Lung (tissue), 12 donors: ENCODE results near the gene SBF2. TPM values are rescaled to one million over a fixed set of nuclear protein-coding genes. Genes with fewer than 3 reads are reported as not detected.
A peak's percentile ranks its signal among the peaks of the same experiment; 100 is the strongest.

Source experiments
- ATAC-seq: fragments of 200-7000 bp; cut with Tn5 transposase; one replicate; pipeline ENCODE4 v1.9.1; 2020; ENCODE audit warnings: moderate number of reproducible peaks; ENCODE audit not compliant: insufficient read depth, low FRiP score
- DNase-seq, 3 donors: peaks; one replicate each; pipeline ENCODE4 v3.0.0-alpha.2; 2013 to 2017
- H3K27ac ChIP-seq, 2 donors: one replicate each; pipeline ENCODE4 v1.5.1; 2013; ENCODE audit warnings: mild to moderate bottlenecking in 2 of 2, moderate library complexity in 2 of 2, control low read depth in 1 of 2, inconsistent platforms in 1 of 2, low read depth in 1 of 2, low read length in 1 of 2
- H3K27me3 ChIP-seq, 3 donors: one replicate each; pipeline ENCODE4 v1.5.1; 2013; ENCODE audit warnings: low read length in 2 of 3; ENCODE audit not compliant: control insufficient read depth in 3 of 3, insufficient read depth in 3 of 3
- H3K36me3 ChIP-seq, 4 donors: one replicate each; pipeline ENCODE4 v1.5.1; 2013; ENCODE audit warnings: low read length in 4 of 4, mild to moderate bottlenecking in 1 of 4, moderate library complexity in 1 of 4; ENCODE audit not compliant: control insufficient read depth in 4 of 4, insufficient read depth in 4 of 4
- H3K4me1 ChIP-seq, 5 donors: one replicate each; pipeline ENCODE4 v1.5.1; 2013; ENCODE audit warnings: low read length in 5 of 5, mild to moderate bottlenecking in 2 of 5, moderate library complexity in 1 of 5; ENCODE audit not compliant: control insufficient read depth in 5 of 5, insufficient read depth in 5 of 5
- H3K4me3 ChIP-seq: one replicate; pipeline ENCODE4 v1.5.1; 2013; ENCODE audit warnings: mild to moderate bottlenecking, control low read depth, moderate library complexity
- H3K9ac ChIP-seq, 2 donors: one replicate each; pipeline ENCODE4 v1.5.1; 2013; ENCODE audit warnings: low read length in 2 of 2, control low read depth in 1 of 2; ENCODE audit not compliant: insufficient read depth in 1 of 2
- H3K9me3 ChIP-seq, 4 donors: one replicate each; pipeline ENCODE4 v1.5.1; 2013; ENCODE audit warnings: low read length in 3 of 4, mild to moderate bottlenecking in 1 of 4, moderate library complexity in 1 of 4; ENCODE audit not compliant: control insufficient read depth in 4 of 4, insufficient read depth in 3 of 4
- WGBS, 2 donors: extraction: QIAGEN DNeasy Blood & Tissue Kit; methylation state at CpG; one replicate each; pipeline ENCODE4 v1.1.7; 2013; 5-methylcytosine and 5-hydroxymethylcytosine counted together
- polyA plus RNA-seq, 2 donors: library from polyadenylated mRNA; stranded (reverse); fragments of 200-250 nt; gene quantifications; one replicate each; pipeline ENCODE4 v1.2.1, GENCODE V29; 2013
- total RNA-seq, 2 donors: library from RNA; depleted of rRNA in 1 of 2; stranded (reverse); fragments of >200 nt in 1 of 2; gene quantifications; one replicate each; pipeline ENCODE4 v1.2.1, GENCODE V29; 2014 to 2021
- TF ChIP-seq, protein P1 (sequence below): IDR thresholded peaks from 2 replicates; pipeline ENCODE4 v1.5.1; 2012; ENCODE audit warnings: mild to moderate bottlenecking; ENCODE audit errors: control extremely low read depth, extremely low read depth
- donor health status: control.
- donor health status: control.
- donor health status: Bipolar disorder and iron deficiency.
- donor health status: healthy.
- donor health status: DM: yes; HTN: yes; CAD: no.

Gene SBF2
- total and polyA plus RNA-seq, 4 donors: 4.4 to 104 (median 24.9) TPM

DNA sequence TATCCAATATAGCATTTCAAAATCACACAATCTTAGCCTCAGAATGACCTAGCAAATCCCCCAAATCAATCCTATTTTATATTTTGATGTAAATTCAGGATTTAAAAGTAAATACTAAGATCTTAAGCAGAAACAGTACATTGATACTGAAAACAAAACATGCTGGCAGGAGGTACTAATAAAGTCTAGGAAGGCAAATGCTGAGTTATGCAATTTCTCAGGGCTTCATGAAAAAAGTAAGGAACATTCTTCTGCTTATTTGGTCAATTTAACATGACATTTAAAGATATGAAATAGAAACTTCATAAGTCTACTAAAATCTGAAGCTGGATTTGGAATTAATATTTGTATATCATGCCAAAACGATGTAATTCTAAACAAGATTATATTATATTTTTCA is 476.8 kb downstream of the SBF2 start:
- Histone ChIP-seq H3K9me3 (no peaks in the 10 kb centered on the region), H3K36me3 (peaks cover 1 to 14% (median 8%) of the 10 kb centered on the region in 4 donors), H3K9ac (no peak overlapping the region), H3K4me3 (no peak overlapping the region), H3K27ac (no peak overlapping the region), H3K4me1 (peaks cover 0 to 16% (median 9%) of the 10 kb centered on the region in 5 donors), H3K27me3 (no peaks in the 10 kb centered on the region)
- 93% methylated on average over 1 of the region's 1 CpG for WGBS, 2 donors
- ATAC-seq: no peak
- DNase-seq: no peak
- TF ChIP-seq, protein P1, sequence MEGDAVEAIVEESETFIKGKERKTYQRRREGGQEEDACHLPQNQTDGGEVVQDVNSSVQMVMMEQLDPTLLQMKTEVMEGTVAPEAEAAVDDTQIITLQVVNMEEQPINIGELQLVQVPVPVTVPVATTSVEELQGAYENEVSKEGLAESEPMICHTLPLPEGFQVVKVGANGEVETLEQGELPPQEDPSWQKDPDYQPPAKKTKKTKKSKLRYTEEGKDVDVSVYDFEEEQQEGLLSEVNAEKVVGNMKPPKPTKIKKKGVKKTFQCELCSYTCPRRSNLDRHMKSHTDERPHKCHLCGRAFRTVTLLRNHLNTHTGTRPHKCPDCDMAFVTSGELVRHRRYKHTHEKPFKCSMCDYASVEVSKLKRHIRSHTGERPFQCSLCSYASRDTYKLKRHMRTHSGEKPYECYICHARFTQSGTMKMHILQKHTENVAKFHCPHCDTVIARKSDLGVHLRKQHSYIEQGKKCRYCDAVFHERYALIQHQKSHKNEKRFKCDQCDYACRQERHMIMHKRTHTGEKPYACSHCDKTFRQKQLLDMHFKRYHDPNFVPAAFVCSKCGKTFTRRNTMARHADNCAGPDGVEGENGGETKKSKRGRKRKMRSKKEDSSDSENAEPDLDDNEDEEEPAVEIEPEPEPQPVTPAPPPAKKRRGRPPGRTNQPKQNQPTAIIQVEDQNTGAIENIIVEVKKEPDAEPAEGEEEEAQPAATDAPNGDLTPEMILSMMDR: no peak

DNA sequence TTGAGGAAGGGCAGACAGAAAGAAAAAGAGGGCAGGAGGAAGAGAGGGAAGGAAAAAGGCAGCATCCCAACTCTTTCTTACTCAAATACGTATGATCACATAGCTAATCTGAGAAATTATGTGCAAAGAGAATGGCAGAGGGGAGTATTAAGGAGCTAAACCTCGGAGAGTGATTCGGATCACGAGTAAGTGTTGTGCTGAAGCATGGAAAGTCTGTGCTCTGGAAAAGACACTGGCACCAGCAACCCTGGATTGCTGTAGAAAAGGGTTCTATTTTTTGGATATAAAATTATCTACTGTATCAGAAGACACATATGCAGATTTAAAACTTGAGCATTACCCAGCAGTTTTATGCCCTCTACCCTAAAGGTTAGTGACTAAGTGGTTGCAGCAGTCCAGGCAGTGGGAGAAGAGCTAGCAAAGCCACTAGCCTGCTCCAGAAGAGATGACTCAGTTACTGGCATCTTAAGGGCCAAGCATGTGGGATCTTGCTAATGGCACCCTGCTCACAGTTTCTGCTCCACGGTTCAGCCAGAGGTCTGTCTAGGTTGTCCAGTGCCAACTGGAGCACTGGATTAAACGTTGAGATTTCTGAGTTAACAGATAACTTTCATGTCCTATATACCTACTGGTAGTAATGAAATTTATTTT is 478.4 kb downstream of the SBF2 start:
- Histone ChIP-seq H3K27ac (no peak overlapping the region), H3K4me3 (no peak overlapping the region), H3K9me3 (no peaks in the 10 kb centered on the region), H3K9ac (no peak overlapping the region), H3K27me3 (no peaks in the 10 kb centered on the region), H3K36me3 (peaks cover 3 to 27% (median 14%) of the 10 kb centered on the region in 4 donors), H3K4me1 (peaks cover 0 to 9% (median 5%) of the 10 kb centered on the region in 5 donors)
- no peak for DNase-seq
- ATAC-seq: peak; percentile 41
- WGBS, 2 donors: 86 to 92% methylated on average over 6 of the region's 6 CpGs
- TF ChIP-seq, protein P1: no peak

DNA sequence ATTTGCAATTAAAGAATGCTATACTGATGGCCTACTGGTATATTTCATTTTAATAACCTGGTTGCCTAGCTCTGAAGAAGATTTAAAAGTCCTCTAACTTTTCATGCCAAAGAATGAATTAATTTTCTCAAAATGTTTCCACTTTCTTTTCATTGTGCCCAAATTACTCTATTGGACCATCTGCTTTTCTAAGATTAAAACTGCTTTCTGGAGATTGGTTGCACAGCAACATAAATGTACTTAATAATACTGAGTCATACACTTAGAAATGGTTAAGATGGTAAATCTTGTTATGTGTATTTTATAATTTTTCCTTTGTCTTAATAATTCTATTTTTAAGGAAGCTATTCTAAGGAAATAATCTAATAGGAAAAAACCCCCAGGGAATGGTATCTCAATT is 479.9 kb downstream of the SBF2 start:
- no peak for ATAC-seq
- Histone ChIP-seq H3K27ac (no peak overlapping the region), H3K9ac (no peak overlapping the region), H3K27me3 (no peaks in the 10 kb centered on the region), H3K9me3 (no peaks in the 10 kb centered on the region), H3K36me3 (peaks cover 3 to 25% (median 17%) of the 10 kb centered on the region in 4 donors), H3K4me1 (peaks cover 0 to 3% (median 0%) of the 10 kb centered on the region in 5 donors), H3K4me3 (no peak overlapping the region)
- DNase-seq: no peak
- TF ChIP-seq, protein P1: no peak

GRCh38 chr11:9808943-9809342 is 485.1 kb downstream of the SBF2 start:
- peaks cover 12 to 33% (median 27%) of the 10 kb centered on the region in 4 donors for H3K36me3 ChIP-seq
- TF ChIP-seq, protein P1: no peak
- H3K4me3 ChIP-seq: no peak overlapping the region
- DNase-seq: no peak
- peaks cover 0 to 3% (median 0%) of the 10 kb centered on the region in 5 donors for H3K4me1 ChIP-seq
- H3K27ac ChIP-seq: no peak overlapping the region
- no peaks in the 10 kb centered on the region for H3K9me3 ChIP-seq
- 86 to 92% methylated on average over 7 of the region's 7 CpGs for WGBS, 2 donors
- no peak for ATAC-seq
- H3K9ac ChIP-seq: no peak overlapping the region
- H3K27me3 ChIP-seq: no peaks in the 10 kb centered on the region
